ENCODE measurements around the gene RAB3C. TPM values are rescaled to one million over a fixed set of nuclear protein-coding genes. Genes with fewer than 3 reads are reported as not detected.

RAB3C gene
- polyA plus RNA-seq, 1 donor (not counting 4 experiments of a cell fraction or from before 2014, with no cell fraction given): not detected

GRCh38 chr5:58834242-58835225 lies 251.7 kb downstream of the RAB3C start:
- FAIRE-seq (no peak), DNase-seq (ENCODE audit: low read depth, low spot score) (no peak)
- Histone ChIP-seq H4K20me1 (ENCODE audit: control insufficient read depth, extremely low read depth, insufficient read depth, low read length) (no peaks in the 10 kb centered on the region), H3K9me3 (ENCODE audit: control insufficient read depth, low read depth, low read length) (no peaks in the 10 kb centered on the region), H3K4me1 (ENCODE audit: control insufficient read depth, extremely low read depth, insufficient read depth, low read length) (no peaks in the 10 kb centered on the region), H3K9me1 (ENCODE audit: control insufficient read depth, extremely low read depth, insufficient read depth, low read length) (no peaks in the 10 kb centered on the region), H2AFZ (ENCODE audit: control insufficient read depth, low read length) (no peak overlapping the region), H3K4me3 (ENCODE audit: control insufficient read depth in 2 of 3, extremely low read depth in 1 of 3, insufficient read depth in 2 of 3, low read depth in 1 of 3, low read length in 3 of 3) (no peak overlapping the region), H3K9ac (ENCODE audit: control insufficient read depth, extremely low read depth, insufficient read depth, low read length) (no peak overlapping the region), H3K4me2 (ENCODE audit: control insufficient read depth, extremely low read depth, insufficient read depth, low read depth, low read length) (no peak overlapping the region), H3K79me2 (ENCODE audit: control insufficient read depth, insufficient read depth, low read length) (no peaks in the 10 kb centered on the region), H3K27ac (ENCODE audit: control insufficient read depth, insufficient read depth, low read length) (no peak overlapping the region), H3K36me3 (ENCODE audit: control insufficient read depth in 2 of 2, extremely low read depth in 1 of 2, insufficient read depth in 2 of 2, low read length in 2 of 2) (no peaks in the 10 kb centered on the region), H3K27me3 (ENCODE audit: control insufficient read depth, extremely low read depth, insufficient read depth, low read length) (no peaks in the 10 kb centered on the region)
- TF ChIP-seq EZH2 (IDR thresholded peaks at IDR 0.05; ENCODE audit: low read length): no peak
- dilution Hi-C loops (cut with MboI; ENCODE audit: extremely low pct_ligation_motif_present, low sequenced_read_pairs): no loop called here

DNA sequence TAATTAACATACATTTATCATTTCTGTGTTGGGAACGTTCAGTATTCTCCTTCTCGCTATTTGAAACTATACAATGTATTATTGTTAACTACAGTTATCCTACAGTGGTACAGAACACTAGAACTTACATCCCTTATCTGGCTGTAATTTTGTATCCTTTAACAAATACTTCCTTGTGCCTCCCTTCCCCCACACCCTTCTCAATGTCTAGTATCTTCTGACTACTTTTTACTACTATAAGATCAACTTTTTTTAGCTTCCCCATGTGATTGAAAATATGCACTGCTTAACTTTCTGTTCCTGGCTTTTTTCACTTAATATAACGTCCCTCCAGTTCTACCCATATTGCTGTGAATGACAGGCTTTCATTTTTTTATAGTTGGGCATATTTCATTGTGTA lies 253.5 kb downstream of the RAB3C start:
- dilution Hi-C loops (cut with MboI; ENCODE audit: extremely low pct_ligation_motif_present, low sequenced_read_pairs): no loop called here

More for the DNA sequence above, 253.5 kb downstream of the RAB3C start:
- Histone ChIP-seq H4K20me1 (ENCODE audit: control insufficient read depth, extremely low read depth, insufficient read depth, low read length) (no peaks in the 10 kb centered on the region), H3K27me3 (ENCODE audit: control insufficient read depth, extremely low read depth, insufficient read depth, low read length) (no peaks in the 10 kb centered on the region), H3K9me3 (ENCODE audit: control insufficient read depth, low read depth, low read length) (no peaks in the 10 kb centered on the region), H3K36me3 (ENCODE audit: control insufficient read depth in 2 of 2, extremely low read depth in 1 of 2, insufficient read depth in 2 of 2, low read length in 2 of 2) (no peaks in the 10 kb centered on the region), H3K4me1 (ENCODE audit: control insufficient read depth, extremely low read depth, insufficient read depth, low read length) (no peaks in the 10 kb centered on the region), H2AFZ (ENCODE audit: control insufficient read depth, low read length) (no peak overlapping the region), H3K9me1 (ENCODE audit: control insufficient read depth, extremely low read depth, insufficient read depth, low read length) (no peaks in the 10 kb centered on the region), H3K27ac (ENCODE audit: control insufficient read depth, insufficient read depth, low read length) (no peak overlapping the region), H3K4me2 (ENCODE audit: control insufficient read depth, extremely low read depth, insufficient read depth, low read depth, low read length) (no peak overlapping the region), H3K4me3 (ENCODE audit: control insufficient read depth in 2 of 3, extremely low read depth in 1 of 3, insufficient read depth in 2 of 3, low read depth in 1 of 3, low read length in 3 of 3) (no peak overlapping the region), H3K79me2 (ENCODE audit: control insufficient read depth, insufficient read depth, low read length) (no peaks in the 10 kb centered on the region), H3K9ac (ENCODE audit: control insufficient read depth, extremely low read depth, insufficient read depth, low read length) (no peak overlapping the region)
- TF ChIP-seq EZH2 (IDR thresholded peaks at IDR 0.05; ENCODE audit: low read length): no peak
- TF ChIP-seq, protein P1, sequence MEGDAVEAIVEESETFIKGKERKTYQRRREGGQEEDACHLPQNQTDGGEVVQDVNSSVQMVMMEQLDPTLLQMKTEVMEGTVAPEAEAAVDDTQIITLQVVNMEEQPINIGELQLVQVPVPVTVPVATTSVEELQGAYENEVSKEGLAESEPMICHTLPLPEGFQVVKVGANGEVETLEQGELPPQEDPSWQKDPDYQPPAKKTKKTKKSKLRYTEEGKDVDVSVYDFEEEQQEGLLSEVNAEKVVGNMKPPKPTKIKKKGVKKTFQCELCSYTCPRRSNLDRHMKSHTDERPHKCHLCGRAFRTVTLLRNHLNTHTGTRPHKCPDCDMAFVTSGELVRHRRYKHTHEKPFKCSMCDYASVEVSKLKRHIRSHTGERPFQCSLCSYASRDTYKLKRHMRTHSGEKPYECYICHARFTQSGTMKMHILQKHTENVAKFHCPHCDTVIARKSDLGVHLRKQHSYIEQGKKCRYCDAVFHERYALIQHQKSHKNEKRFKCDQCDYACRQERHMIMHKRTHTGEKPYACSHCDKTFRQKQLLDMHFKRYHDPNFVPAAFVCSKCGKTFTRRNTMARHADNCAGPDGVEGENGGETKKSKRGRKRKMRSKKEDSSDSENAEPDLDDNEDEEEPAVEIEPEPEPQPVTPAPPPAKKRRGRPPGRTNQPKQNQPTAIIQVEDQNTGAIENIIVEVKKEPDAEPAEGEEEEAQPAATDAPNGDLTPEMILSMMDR (optimal IDR thresholded peaks at IDR 0.05 in 1 of 3, IDR thresholded peaks at IDR 0.05 in 1 of 3, conservative IDR thresholded peaks at IDR 0.05 in 1 of 3; ENCODE audit: extremely low read depth in 1 of 3, insufficient read depth in 2 of 3, low read length in 3 of 3): no peak
- FAIRE-seq (no peak), DNase-seq (ENCODE audit: low read depth, low spot score) (no peak)
